Right kidney (tissue), 1 donor: ENCODE results near the gene DOCK3.

Source experiments
- DNase-seq: peaks from one replicate; pipeline ENCODE4 v3.0.0-alpha.2; 2016

DOCK3 gene

GRCh38 chr3:51429138-51429537 is 754.4 kb downstream of the DOCK3 start:
- DNase-seq: no peak
